Stimulated activated CD4-positive, alpha-beta T cell treated with anti-CD3 and anti-CD28 coated beads, TNF-alpha, amount 100 ng/mL, for 48 hours (primary cell): ENCODE results near the gene VPS37C.
A peak's percentile ranks its signal among the peaks of the same experiment; 100 is the strongest.
"Not testable (repeated sequence)": the region's sequence is repeated elsewhere in the genome, so short reads cannot be mapped to it uniquely, and the experiment has no call there.

Experiments used
- DNase-seq, 3 donors: peaks; one replicate each; pipeline ENCODE4 v3.0.0-alpha.2; 2020; ENCODE audit warnings: low read depth in 3 of 3

The VPS37C gene

DNA sequence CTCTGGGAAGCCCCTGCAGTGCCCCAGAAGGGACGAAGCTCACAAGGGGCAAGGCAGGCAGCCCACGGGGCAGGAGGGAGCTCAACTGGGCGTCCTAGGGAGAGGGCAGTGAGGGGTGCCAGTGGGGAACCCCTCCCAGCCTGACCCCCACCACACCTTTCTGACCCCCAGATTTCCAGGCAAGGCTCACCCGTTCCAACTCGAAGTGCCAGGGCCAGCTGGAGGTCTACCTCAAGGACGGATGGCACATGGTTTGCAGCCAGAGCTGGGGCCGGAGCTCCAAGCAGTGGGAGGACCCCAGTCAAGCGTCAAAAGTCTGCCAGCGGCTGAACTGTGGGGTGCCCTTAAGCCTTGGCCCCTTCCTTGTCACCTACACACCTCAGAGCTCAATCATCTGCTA, 43.2 kb downstream of the VPS37C start:
- DNase-seq, result no peak

- no peak for DNase-seq
These were observed 44.1 kb downstream of the VPS37C start for GRCh38 chr11:61117168-61117520.

DNA sequence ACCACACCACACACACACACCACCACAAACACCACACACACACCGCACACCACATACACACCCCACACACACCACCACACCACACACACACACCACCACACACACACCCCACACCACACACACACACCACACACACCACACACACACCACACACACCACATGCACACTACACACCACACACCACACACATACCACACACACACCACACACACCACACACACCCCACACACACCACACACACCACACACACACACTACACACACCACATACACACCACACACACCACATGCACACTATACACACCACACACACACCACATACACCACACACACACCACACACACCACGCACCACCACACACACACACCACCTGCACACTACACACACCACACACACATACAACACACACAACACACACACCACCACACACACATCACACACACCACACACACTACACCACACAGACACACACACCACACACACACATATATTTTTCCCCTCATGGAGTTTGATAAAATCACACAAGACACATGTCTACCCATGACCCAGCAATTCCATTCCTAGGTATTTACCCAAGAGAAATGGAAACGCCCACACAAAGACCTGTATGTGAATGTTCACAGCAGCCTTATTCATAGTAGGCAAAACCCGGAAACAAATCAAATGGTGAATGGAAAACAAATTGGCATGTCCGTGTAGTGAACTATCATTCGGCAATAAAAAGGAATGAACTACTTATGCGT, 44.6 kb downstream of the VPS37C start:
- DNase-seq, result no peak

- DNase-seq, result no peak
These were observed 45.6 kb downstream of the VPS37C start for GRCh38 chr11:61115498-61116224.

- DNase-seq, result no peak
These were observed 46.3 kb downstream of the VPS37C start for GRCh38 chr11:61114913-61115312.

- no peak for DNase-seq
These were observed 48.0 kb downstream of the VPS37C start for GRCh38 chr11:61113201-61113600.

- no peak for DNase-seq
These were observed 48.7 kb downstream of the VPS37C start for GRCh38 chr11:61112575-61112974.

DNA sequence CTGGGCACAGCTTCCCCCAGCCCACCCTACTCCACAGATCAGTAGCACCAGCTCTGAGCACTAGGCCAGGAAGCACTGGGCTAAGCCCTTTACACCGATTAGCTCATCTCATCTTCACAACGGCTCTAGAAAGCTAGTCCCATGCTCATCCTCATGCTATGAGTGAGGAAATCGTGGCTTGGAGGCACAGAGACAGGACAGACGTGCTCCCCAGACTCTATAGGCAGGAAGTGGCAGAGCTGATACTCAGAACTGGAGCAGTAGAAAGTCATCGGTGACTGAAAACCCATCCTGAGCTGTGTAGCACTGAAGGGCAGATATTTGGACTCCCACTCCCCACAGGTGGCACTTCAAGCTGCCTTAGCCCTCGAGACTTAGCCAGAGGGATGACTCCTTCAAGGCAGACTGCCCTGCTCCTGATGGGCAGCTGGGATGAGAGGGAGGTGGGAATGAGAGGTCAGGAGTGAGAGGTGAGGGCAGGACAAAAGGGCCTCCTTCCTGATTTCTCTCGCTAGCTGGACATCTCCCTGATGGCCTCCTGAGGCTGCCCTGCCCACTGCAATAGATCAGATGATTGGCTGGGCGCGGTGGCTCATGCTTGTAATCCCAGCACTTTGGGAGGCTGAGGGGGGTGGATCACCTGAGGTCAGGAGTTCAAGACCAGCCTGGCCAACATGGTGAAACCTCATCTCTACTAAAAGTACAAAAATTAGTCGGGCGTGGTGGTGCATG, 49.3 kb downstream of the VPS37C start:
- peak in 2 of 3 donors; percentile 64 to 69 for DNase-seq

DNA sequence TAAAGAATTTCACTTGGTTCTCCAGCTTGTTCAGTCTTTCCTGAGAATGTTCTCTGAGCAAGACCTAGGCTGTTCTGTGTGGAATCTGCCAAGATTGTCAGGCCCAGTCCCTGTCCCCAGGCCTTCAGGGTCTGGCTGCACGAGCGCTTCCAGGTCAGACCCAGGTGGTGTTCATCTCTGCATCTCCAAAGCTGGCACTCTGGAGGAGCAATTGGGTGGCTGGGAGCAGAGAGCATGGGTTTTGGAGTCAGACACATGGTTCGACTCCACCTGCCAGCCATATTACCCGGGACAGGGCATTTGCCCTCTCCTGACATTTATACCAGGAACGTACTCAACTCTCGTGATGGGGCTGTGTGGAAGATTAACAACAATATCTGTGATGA, 50.2 kb downstream of the VPS37C start:
- DNase-seq, result no peak

DNA sequence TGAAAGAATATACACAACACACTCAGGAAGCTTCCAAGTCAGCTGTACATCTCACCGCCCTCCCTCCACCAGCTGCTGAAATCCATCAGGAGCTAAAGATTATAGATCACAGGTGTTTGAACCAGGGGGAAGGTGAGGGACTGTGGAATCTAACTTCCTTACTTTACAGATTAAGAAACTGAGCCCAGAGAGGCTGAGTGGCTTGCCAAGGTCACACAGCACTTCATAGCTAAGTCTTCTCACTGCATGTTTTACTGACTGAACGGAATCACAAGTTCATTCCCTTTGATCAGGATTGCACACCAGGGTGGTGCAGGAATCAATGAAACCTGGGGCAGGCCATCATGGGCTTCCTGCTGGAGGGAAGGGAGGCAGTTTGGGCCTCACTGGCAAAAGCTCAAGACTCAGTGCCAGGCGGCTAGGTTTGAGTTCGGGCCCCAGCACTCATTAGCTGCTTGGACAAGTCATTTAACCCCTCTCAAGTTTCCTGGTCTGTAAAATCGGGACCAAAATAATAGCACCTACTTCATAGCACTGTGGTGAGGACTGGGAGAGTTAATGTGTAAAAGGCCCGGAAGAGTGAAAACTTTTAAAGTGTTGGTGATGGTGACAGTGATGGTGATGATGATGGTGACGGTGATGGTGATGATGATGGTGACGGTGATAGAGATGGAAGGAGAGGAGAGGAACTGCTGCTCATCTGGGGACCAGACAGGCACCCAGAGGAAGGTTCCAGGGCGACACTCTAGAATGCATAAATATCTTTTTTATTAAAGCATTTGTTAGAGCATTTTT, 50.8 kb downstream of the VPS37C start:
- DNase-seq, result no peak

- no peak for DNase-seq
These were observed 51.6 kb downstream of the VPS37C start for GRCh38 chr11:61109671-61110070.

- DNase-seq, result no peak
These were observed 52.2 kb downstream of the VPS37C start for GRCh38 chr11:61108847-61109585.

- no peak for DNase-seq
These were observed 53.3 kb downstream of the VPS37C start for GRCh38 chr11:61107888-61108287.

DNA sequence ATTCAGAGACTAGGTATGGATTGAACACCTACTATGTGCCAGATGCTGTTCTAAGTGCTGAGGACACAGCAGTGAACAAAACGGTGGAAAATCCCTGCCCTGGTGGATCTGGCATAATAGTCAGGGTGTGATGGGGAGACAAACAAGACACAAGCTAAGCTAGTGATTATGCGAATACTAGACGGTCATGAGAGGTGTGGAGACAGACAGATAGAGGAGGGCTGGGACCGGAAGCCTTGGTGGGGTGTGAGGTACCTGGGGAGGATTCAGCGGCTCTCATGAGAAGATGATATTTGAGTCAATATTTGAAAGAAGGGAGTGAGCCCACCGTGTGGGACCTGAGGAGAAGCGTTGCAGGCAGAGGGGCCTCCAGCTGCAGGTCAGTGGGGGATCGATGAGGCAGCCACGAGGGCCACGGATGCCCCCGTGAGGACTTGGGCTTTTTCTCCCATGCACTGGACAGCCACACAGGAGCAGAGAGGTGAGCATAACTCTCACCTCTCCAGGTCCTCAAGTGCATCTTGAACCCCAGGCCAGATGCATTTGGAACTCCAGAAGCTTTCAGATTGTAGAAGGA, 54.2 kb downstream of the VPS37C start:
- no peak for DNase-seq

DNA sequence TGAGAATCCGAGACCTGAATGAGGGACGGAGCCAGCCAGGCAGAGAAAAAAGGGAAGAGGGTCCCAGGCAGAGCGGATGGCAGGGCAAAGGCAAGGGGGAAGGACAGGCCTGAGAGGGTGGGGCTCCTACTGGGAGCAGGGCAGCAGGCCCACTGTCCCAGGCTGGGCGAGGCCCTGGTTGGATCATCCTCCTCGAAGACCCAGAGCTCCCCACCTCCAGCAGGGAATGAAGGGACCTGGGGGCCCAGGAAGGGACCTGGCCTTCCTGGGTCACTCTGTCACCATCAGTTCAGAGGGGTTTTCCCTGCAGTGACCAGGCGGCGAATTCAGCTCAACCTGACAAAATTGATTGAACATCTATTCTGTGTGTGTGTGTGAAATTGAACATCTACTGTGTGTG, 54.9 kb downstream of the VPS37C start:
- DNase-seq, result no peak

GRCh38 chr11:61104963-61105362, 56.3 kb downstream of the VPS37C start:
- no peak for DNase-seq

- no peak for DNase-seq
These were observed 57.3 kb downstream of the VPS37C start for GRCh38 chr11:61103851-61104423.

- no peak for DNase-seq
These were observed 58.3 kb downstream of the VPS37C start for GRCh38 chr11:61102667-61103571.

DNA sequence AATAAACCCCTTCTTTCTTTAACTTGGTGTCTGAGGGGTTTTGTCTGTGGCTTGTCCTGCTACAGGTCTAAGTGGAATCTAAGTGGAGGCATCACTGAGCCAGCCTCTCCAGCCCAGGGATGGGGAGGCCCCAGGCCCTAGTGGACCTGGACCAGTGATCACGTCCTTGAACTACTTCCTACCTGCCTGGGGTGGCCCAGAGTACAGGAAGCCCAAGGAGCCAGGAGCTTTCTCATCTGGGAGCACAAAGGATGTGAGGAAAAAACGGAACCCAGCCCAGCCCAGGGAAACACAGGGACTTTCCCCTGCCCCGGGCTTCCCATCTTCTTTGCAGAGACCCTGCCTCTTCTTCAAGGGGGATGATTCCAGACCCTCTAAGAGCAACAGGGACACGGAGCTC, 62.4 kb downstream of the VPS37C start:
- DNase-seq, result no peak

- DNase-seq, result not testable (repeated sequence)
These were observed 63.0 kb downstream of the VPS37C start for GRCh38 chr11:61098261-61098660.
